H1 (cell line): ENCODE measurements around the gene KLK1. TPM values are rescaled to one million over a fixed set of nuclear protein-coding genes. Genes with fewer than 3 reads are reported as not detected.

Source experiments
- CTCF ChIA-PET: fragments of 300-600 bp; sonication (Branson Sonifier 250); formaldehyde crosslinking; loops from one replicate; lab custom pipeline; 2021; ENCODE audit not compliant: partially characterized antibody; lab: Charles Lee
- POLR2A ChIA-PET: fragments of 300-600 bp; sonication (Branson Sonifier 250); formaldehyde crosslinking; loops from one replicate; lab custom pipeline; 2021; ENCODE audit warnings: inconsistent platforms; ENCODE audit not compliant: partially characterized antibody; lab: Charles Lee
- DNase-seq, 2 experiments: peaks; one replicate each; pipeline versions ENCODE4 v3.0.0 to v3.0.0-alpha.2; 2010 to 2022; ENCODE audit warnings: low spot score in 2 of 2, low read depth in 1 of 2, mixed read lengths in 1 of 2
- FAIRE-seq: peaks from 2 replicates; lab custom pipeline; 2011; peaks lifted over from hg19 to GRCh38; lab: Jason Lieb, UNC
- H2AFZ ChIP-seq: 2 replicates; pipeline ENCODE4 v1.8.1; 2012; ENCODE audit warnings: low read length, inconsistent platforms
- H2AK5ac ChIP-seq: 2 replicates; pipeline ENCODE4 v1.6.1; 2013; ENCODE audit warnings: low read depth, low read length
- H2BK120ac ChIP-seq: replicated peaks from 2 replicates; pipeline ENCODE3; 2013; ENCODE audit warnings: low read depth, low read length, inconsistent platforms
- H2BK12ac ChIP-seq: 2 replicates; pipeline ENCODE4 v1.6.1; 2013; ENCODE audit warnings: low read depth, low read length
- H2BK15ac ChIP-seq: 2 replicates; pipeline ENCODE4 v1.6.1; 2013; ENCODE audit warnings: low read length
- H2BK20ac ChIP-seq: 2 replicates; pipeline ENCODE4 v1.6.1; 2013; ENCODE audit warnings: low read length
- H2BK5ac ChIP-seq: 2 replicates; pipeline ENCODE4 v1.6.1; 2013; ENCODE audit warnings: low read depth, low read length
- H3K14ac ChIP-seq: 2 replicates; pipeline ENCODE4 v1.6.1; 2013; ENCODE audit warnings: inconsistent platforms; ENCODE audit not compliant: insufficient read length
- H3K18ac ChIP-seq: 2 replicates; pipeline ENCODE4 v1.6.1; 2013; ENCODE audit warnings: low read length; ENCODE audit errors: extremely low read depth
- H3K23ac ChIP-seq: 2 replicates; pipeline ENCODE4 v1.6.1; 2013; ENCODE audit warnings: inconsistent platforms; ENCODE audit not compliant: insufficient read length
- H3K23me2 ChIP-seq: 2 replicates; pipeline ENCODE4 v1.6.1; 2013; ENCODE audit warnings: low read depth, low read length
- H3K27ac ChIP-seq: 2 replicates; pipeline ENCODE4 v1.6.1; 2011; ENCODE audit warnings: low read depth, low read length, inconsistent platforms
- H3K27me3 ChIP-seq, 4 experiments: replicated peaks in 1 of 4; 1 replicate in 1 of 4; 2 replicates in 3 of 4; pipeline versions ENCODE4 v1.6.1 to v1.8.1; 2011 to 2013; ENCODE audit warnings: low read length in 3 of 4, mild to moderate bottlenecking in 3 of 4, inconsistent platforms in 2 of 4, mixed read lengths in 2 of 4, moderate library complexity in 1 of 4; ENCODE audit not compliant: control insufficient read depth in 3 of 4, insufficient read depth in 3 of 4; ENCODE audit errors: extremely low read depth in 1 of 4
- H3K36me3 ChIP-seq, 4 experiments: 2 replicates each; pipeline versions ENCODE4 v1.6.1 to v1.8.1; 2011 to 2013; ENCODE audit warnings: mild to moderate bottlenecking in 4 of 4, low read length in 3 of 4, moderate library complexity in 2 of 4, control low read depth in 1 of 4, inconsistent platforms in 1 of 4; ENCODE audit not compliant: insufficient read depth in 4 of 4, control insufficient read depth in 2 of 4
- H3K4ac ChIP-seq: replicated peaks from 2 replicates; pipeline ENCODE3; 2013; ENCODE audit warnings: low read length, low read depth, mixed read lengths, inconsistent platforms; ENCODE audit not compliant: insufficient read length
- H3K4me1 ChIP-seq, 4 experiments: replicated peaks in 1 of 4; 1 replicate in 1 of 4; 2 replicates in 3 of 4; pipeline versions ENCODE4 v1.6.1 to v1.8.1; 2011 to 2013; ENCODE audit warnings: low read length in 3 of 4, inconsistent platforms in 2 of 4, mixed read lengths in 1 of 4; ENCODE audit not compliant: insufficient read depth in 4 of 4, control insufficient read depth in 3 of 4
- H3K4me2 ChIP-seq, 2 experiments: 2 replicates each; pipeline versions ENCODE4 v1.6.1 to v1.8.1; 2011 to 2013; ENCODE audit warnings: low read depth in 2 of 2, low read length in 2 of 2, control low read depth in 1 of 2, inconsistent platforms in 1 of 2, mild to moderate bottlenecking in 1 of 2; ENCODE audit not compliant: insufficient read depth in 1 of 2
- H3K4me3 ChIP-seq, 4 experiments: fragments of 200-600, 300-600 bp in 1 of 4; sonication (generic), shearing (Covaris generic), sonication (Bioruptor Twin) in 1 of 4; 2 replicates each; pipeline versions ENCODE4 v1.5.1 to v1.8.1; 2011 to 2016; ENCODE audit warnings: low read length in 4 of 4, low read depth in 3 of 4, control low read depth in 2 of 4, inconsistent platforms in 2 of 4, mild to moderate bottlenecking in 2 of 4, mixed read lengths in 1 of 4, moderate library complexity in 1 of 4; ENCODE audit not compliant: insufficient read depth in 2 of 4; ENCODE audit errors: extremely low read depth in 1 of 4
- H3K56ac ChIP-seq: replicated peaks from 2 replicates; pipeline ENCODE3; 2013; ENCODE audit warnings: low read depth, mild to moderate bottlenecking, mixed read lengths, low read length, inconsistent platforms; ENCODE audit not compliant: insufficient read length
- H3K79me1 ChIP-seq: 2 replicates; pipeline ENCODE4 v1.6.1; 2013; ENCODE audit warnings: low read depth, low read length, control low read depth
- H3K79me2 ChIP-seq, 2 experiments: 2 replicates each; pipeline versions ENCODE4 v1.6.1 to v1.8.1; 2012 to 2013; ENCODE audit warnings: low read length in 2 of 2, mild to moderate bottlenecking in 2 of 2, inconsistent platforms in 1 of 2; ENCODE audit not compliant: insufficient read depth in 2 of 2, control insufficient read depth in 1 of 2
- H3K9ac ChIP-seq, 4 experiments: replicated peaks in 1 of 4; 1 replicate in 1 of 4; 2 replicates in 3 of 4; pipeline versions ENCODE4 v1.6.1 to v1.8.1; 2011 to 2013; ENCODE audit warnings: low read depth in 3 of 4, low read length in 3 of 4, control low read depth in 2 of 4, mild to moderate bottlenecking in 2 of 4, moderate library complexity in 2 of 4, inconsistent platforms in 1 of 4; ENCODE audit errors: extremely low read depth in 1 of 4
- H3K9me3 ChIP-seq, 2 experiments: 2 replicates each; pipeline versions ENCODE4 v1.6.1 to v1.8.1; 2012 to 2013; ENCODE audit warnings: mild to moderate bottlenecking in 2 of 2, moderate library complexity in 2 of 2, control low read depth in 1 of 2, inconsistent platforms in 1 of 2, low read depth in 1 of 2, low read length in 1 of 2, mixed read lengths in 1 of 2; ENCODE audit not compliant: insufficient read depth in 2 of 2
- H4K20me1 ChIP-seq, 2 experiments: replicated peaks in 1 of 2; 2 replicates each; pipeline versions ENCODE3 to v1.8.1; 2011 to 2013; ENCODE audit warnings: inconsistent platforms in 2 of 2, low read length in 2 of 2, mild to moderate bottlenecking in 1 of 2; ENCODE audit not compliant: insufficient read depth in 2 of 2, control insufficient read depth in 1 of 2
- H4K5ac ChIP-seq: 2 replicates; pipeline ENCODE4 v1.6.1; 2013; ENCODE audit warnings: low read length, low read depth, mixed read lengths, inconsistent platforms; ENCODE audit not compliant: insufficient read length
- H4K8ac ChIP-seq: 2 replicates; pipeline ENCODE4 v1.8.0; 2013; ENCODE audit warnings: mild to moderate bottlenecking, moderate library complexity, low read length, inconsistent platforms; ENCODE audit not compliant: insufficient read depth; ENCODE audit errors: extremely low read depth
- H4K91ac ChIP-seq: replicated peaks from 2 replicates; pipeline ENCODE3; 2013; ENCODE audit warnings: low read length, mixed read lengths, inconsistent platforms; ENCODE audit not compliant: insufficient read length
- CBX8 ChIP-seq: fragments of 300-800, 300-1000 bp; sonication (generic); IDR thresholded peaks from 2 replicates; pipeline ENCODE4 v1.7.1; 2016; ENCODE audit warnings: low read depth, low read length, borderline replicate concordance
- EZH2 ChIP-seq: fragments of 200-600 bp; sonication (generic); IDR thresholded peaks from 2 replicates; pipeline ENCODE4 v1.7.1; 2012; ENCODE audit warnings: low read depth, mild to moderate bottlenecking, moderate library complexity, low read length, inconsistent platforms; ENCODE audit not compliant: severe bottlenecking
- JUN ChIP-seq: IDR thresholded peaks from 2 replicates; pipeline ENCODE4 v1.6.1; 2011; ENCODE audit warnings: low read depth, mild to moderate bottlenecking, improper control_type of control experiment, low read length
- KDM4A ChIP-seq: IDR thresholded peaks from one replicate; pipeline ENCODE4 v1.7.1; 2012; ENCODE audit warnings: low read depth, mild to moderate bottlenecking, moderate library complexity, low read length, inconsistent platforms; ENCODE audit not compliant: severe bottlenecking
- POLR2AphosphoS5 ChIP-seq: IDR thresholded peaks from 2 replicates; pipeline ENCODE4 v1.6.1; 2011; ENCODE audit warnings: low read depth, low read length
- RXRA ChIP-seq: IDR thresholded peaks from 2 replicates; pipeline ENCODE4 v1.6.1; 2011; ENCODE audit warnings: low read depth, mild to moderate bottlenecking, low read length, moderate library complexity; ENCODE audit not compliant: insufficient read depth
- SAP30 ChIP-seq: fragments of 300-600 bp; sonication (generic); IDR thresholded peaks from 2 replicates; pipeline ENCODE4 v1.7.1; 2012; ENCODE audit warnings: low read length, moderate library complexity, mild to moderate bottlenecking, inconsistent platforms; ENCODE audit not compliant: insufficient read depth, insufficient replicate concordance
- SIN3A ChIP-seq, 2 experiments: IDR thresholded peaks in 1 of 2; conservative IDR thresholded peaks in 1 of 2; 2 replicates each; pipeline ENCODE4 v1.6.1; 2011 to 2012; ENCODE audit warnings: low read length in 2 of 2, improper control_type of control experiment in 1 of 2, low read depth in 1 of 2, mild to moderate bottlenecking in 1 of 2
- SP2 ChIP-seq: IDR thresholded peaks from 2 replicates; pipeline ENCODE4 v1.6.1; 2012; ENCODE audit warnings: mild to moderate bottlenecking, low read length, inconsistent platforms
- SRF ChIP-seq: IDR thresholded peaks from 2 replicates; pipeline ENCODE4 v1.6.1; 2011; ENCODE audit warnings: mild to moderate bottlenecking, low read depth, low read length, moderate library complexity
- TEAD4 ChIP-seq: IDR thresholded peaks from 2 replicates; pipeline ENCODE4 v1.6.1; 2012; ENCODE audit warnings: low read depth, low read length, inconsistent platforms, mixed read lengths
- ZNF274 ChIP-seq: IDR thresholded peaks from 2 replicates; pipeline ENCODE4 v1.7.0; 2012; ENCODE audit warnings: low read length, borderline replicate concordance; ENCODE audit errors: extremely low read depth
- WGBS, 2 experiments: shearing (Covaris generic) in 1 of 2; methylation state at CpG; one replicate each; pipeline versions ENCODE4 v1.1.6 to v1.1.7; 2013 to 2015; ENCODE audit warnings: low lambda C conversion rate in 2 of 2, mixed read lengths in 2 of 2, inconsistent platforms in 1 of 2, low coverage in 1 of 2, missing lambda C conversion rate in 1 of 2; ENCODE audit not compliant: insufficient replicate concordance in 2 of 2, insufficient coverage in 1 of 2, insufficient read length in 1 of 2; ENCODE audit errors: extremely low coverage in 1 of 2, missing lambda C conversion rate in 1 of 2; 5-methylcytosine and 5-hydroxymethylcytosine counted together
- polyA plus RNA-seq, 7 experiments: library from polyadenylated mRNA; depleted of rRNA in 3 of 7; stranded (reverse) in 5 of 7; unstranded in 2 of 7; fragments of >200 nt in 5 of 7; fragments of 200-250 nt in 2 of 7; gene quantifications; 1 replicate in 5 of 7; 2 replicates in 1 of 7; 4 replicates in 1 of 7; pipeline versions ENCODE4 v1.2.1 to v1.2.3, GENCODE V29; 2011 to 2013; ENCODE audit warnings: missing spikeins in 2 of 7, mixed read lengths in 2 of 7
- total RNA-seq: library from RNA; stranded (reverse); fragmentation: NEBNext Ultra II Directional; extraction: Animal tissue kit (Norgen Biotek cat#: 25700); gene quantifications from 2 replicates; pipeline ENCODE4 v1.2.1, GENCODE V29; 2021
- TF ChIP-seq, protein P1 (sequence below): IDR thresholded peaks from 2 replicates; pipeline ENCODE4 v1.6.1; 2012; ENCODE audit warnings: inconsistent platforms

Gene KLK1
- total and polyA plus RNA-seq, 2 of the 8 experiments (the other 6 are each of a cell fraction or from before 2014, with no cell fraction given): 3.4 to 4.0 TPM

DNA sequence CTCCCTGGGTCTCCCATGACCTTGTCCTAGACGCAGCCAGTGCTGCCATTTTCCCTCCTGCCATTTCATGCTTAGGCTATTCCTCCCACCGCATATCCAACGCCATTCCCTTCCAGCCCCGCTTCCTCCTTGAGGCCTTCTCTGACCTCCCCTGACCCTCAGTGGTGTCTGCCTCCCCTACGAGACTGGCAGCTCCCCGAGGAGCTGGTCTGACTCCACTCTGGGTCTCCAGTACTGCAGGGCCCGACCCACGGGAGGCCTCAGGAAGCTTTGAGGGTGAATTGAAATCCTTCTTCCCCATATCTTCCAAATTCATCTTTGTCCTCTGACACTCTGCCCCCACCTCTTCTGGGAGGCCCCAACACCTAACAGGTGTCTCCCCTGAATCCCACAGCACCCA, 9.1 kb upstream of the KLK1 start:
- no peak overlapping the region for H2BK20ac ChIP-seq
- no peak overlapping the region for H3K27ac ChIP-seq
- no peak overlapping the region for H3K4me3 ChIP-seq
- no peaks in the 10 kb centered on the region for H3K9me3 ChIP-seq
- H4K5ac ChIP-seq: no peak overlapping the region
- no peaks in the 10 kb centered on the region for H3K79me1 ChIP-seq
- TF ChIP-seq ZNF274 (no peak), SAP30 (no peak), SP2 (no peak), SIN3A (conservative IDR thresholded peaks at IDR 0.05 in 1 of 2, IDR thresholded peaks at IDR 0.05 in 1 of 2; ENCODE audit: low read depth in 1 of 2, low read length in 2 of 2) (no peak), POLR2AphosphoS5 (no peak), CBX8 (no peak), JUN (no peak), EZH2 (no peak), SRF (no peak), TEAD4 (no peak), RXRA (no peak), KDM4A (no peak)
- TF ChIP-seq, protein P1, sequence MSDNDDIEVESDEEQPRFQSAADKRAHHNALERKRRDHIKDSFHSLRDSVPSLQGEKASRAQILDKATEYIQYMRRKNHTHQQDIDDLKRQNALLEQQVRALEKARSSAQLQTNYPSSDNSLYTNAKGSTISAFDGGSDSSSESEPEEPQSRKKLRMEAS: no peak
- H2AK5ac ChIP-seq: no peak overlapping the region
- no peak overlapping the region for H3K56ac ChIP-seq
- peaks cover 8% of the 10 kb centered on the region; the same call in 1 of the 2 replicates for H3K23me2 ChIP-seq
- no peak overlapping the region for H3K14ac ChIP-seq
- no peaks in the 10 kb centered on the region for H4K20me1 ChIP-seq
- FAIRE-seq: no peak
- 94% methylated on average over 8 of the region's 8 CpGs; no CpG with 5 or more reads in 1 of the 2 experiments for WGBS, 2 experiments
- H4K91ac ChIP-seq: no peak overlapping the region
- H2BK120ac ChIP-seq: no peak overlapping the region
- no peak overlapping the region for H2BK12ac ChIP-seq
- H3K4me2 ChIP-seq: no peak overlapping the region
- DNase-seq: no peak
- ChIA-PET POLR2A (interaction anchor here (1.3 to 1.7 kb wide), 2 partner anchors 28 to 35 kb away, joined by 6 read pairs; no protein-coding TSS in a partner anchor), CTCF (interaction anchor here (1.7 kb wide), 1 partner anchor 11 kb away, joined by 7 read pairs; no protein-coding TSS in a partner anchor)
- H4K8ac ChIP-seq: no peak overlapping the region
- H3K23ac ChIP-seq: no peak overlapping the region
- H3K9ac ChIP-seq: no peak overlapping the region
- peaks cover 0 to 5% (median 2%) of the 10 kb centered on the region in 4 experiments; a peak in 3 of 7 replicates for H3K4me1 ChIP-seq
- H3K79me2 ChIP-seq: no peaks in the 10 kb centered on the region
- peaks cover 0 to 26% (median 8%) of the 10 kb centered on the region in 4 experiments; a peak in 6 of 7 replicates for H3K27me3 ChIP-seq
- H3K4ac ChIP-seq: no peak overlapping the region
- no peaks in the 10 kb centered on the region for H3K36me3 ChIP-seq
- no peak overlapping the region for H2BK5ac ChIP-seq
- H3K18ac ChIP-seq: no peak overlapping the region; the same call in 1 of the 2 replicates
- no peak overlapping the region for H2AFZ ChIP-seq
- H2BK15ac ChIP-seq: no peak overlapping the region
